Motor neuron (in vitro differentiated cells): ENCODE measurements around the gene BRD4. TPM values are rescaled to one million over a fixed set of nuclear protein-coding genes. Genes with fewer than 3 reads are reported as not detected.
A peak's percentile ranks its signal among the peaks of the same experiment; 100 is the strongest.

Experiments used
- ATAC-seq, 8 experiments: fragments of 200-7000 bp; cut with Tn5 transposase; replicated peaks in 6 of 8; 2 replicates each; pipeline ENCODE4 v1.8.0; 2021; ENCODE audit warnings: mild to moderate bottlenecking in 8 of 8, moderate library complexity in 8 of 8
- H3K27ac ChIP-seq, 2 donors: fragments of 250-450 bp; sonication (Bioruptor Pico); 2 replicates each; pipeline ENCODE4 v1.9.0; 2021; ENCODE audit warnings: antibody characterized with exemption in 2 of 2, mild to moderate bottlenecking in 2 of 2, moderate library complexity in 1 of 2
- H3K4me1 ChIP-seq, 2 donors: fragments of 250-450 bp; sonication (Bioruptor Pico); replicated peaks in 1 of 2; 2 replicates each; pipeline ENCODE4 v1.6.1; 2021; ENCODE audit warnings: antibody characterized with exemption in 2 of 2, mild to moderate bottlenecking in 2 of 2, moderate library complexity in 1 of 2
- H3K4me3 ChIP-seq, 5 donors: fragments of 250-450 bp; sonication (Bioruptor Pico); 2 replicates each; pipeline ENCODE4 v1.9.0; 2021; ENCODE audit warnings: antibody characterized with exemption in 5 of 5, mild to moderate bottlenecking in 5 of 5, moderate library complexity in 4 of 5
- WGBS, 10 experiments: fragments of 450-650 bp; shearing (Covaris generic); methylation state at CpG; one replicate each; pipeline ENCODE4 v1.0.0; 2022; 5-methylcytosine and 5-hydroxymethylcytosine counted together
- in situ Hi-C, 9 experiments: fragments of 400-800 bp; cut with MboI; loops; one replicate each; pipeline ENCODE4 v1.15.0; 2021; ENCODE audit warnings: low sequenced_read_pairs in 9 of 9, low pct_unique_long_range_greater_than_20kb in 2 of 9; ENCODE audit not compliant: unreplicated experiment in 9 of 9
- total RNA-seq, 8 experiments: library from RNA; unstranded; fragments of 300-600 nt; gene quantifications; 2 replicates each; pipeline versions ENCODE4 v1.2.3 to v1.2.4, GENCODE V29; 2022

Gene BRD4
- total RNA-seq, 8 experiments from 2014 or later, result 10.5 to 70.6 (median 23.0) TPM

DNA sequence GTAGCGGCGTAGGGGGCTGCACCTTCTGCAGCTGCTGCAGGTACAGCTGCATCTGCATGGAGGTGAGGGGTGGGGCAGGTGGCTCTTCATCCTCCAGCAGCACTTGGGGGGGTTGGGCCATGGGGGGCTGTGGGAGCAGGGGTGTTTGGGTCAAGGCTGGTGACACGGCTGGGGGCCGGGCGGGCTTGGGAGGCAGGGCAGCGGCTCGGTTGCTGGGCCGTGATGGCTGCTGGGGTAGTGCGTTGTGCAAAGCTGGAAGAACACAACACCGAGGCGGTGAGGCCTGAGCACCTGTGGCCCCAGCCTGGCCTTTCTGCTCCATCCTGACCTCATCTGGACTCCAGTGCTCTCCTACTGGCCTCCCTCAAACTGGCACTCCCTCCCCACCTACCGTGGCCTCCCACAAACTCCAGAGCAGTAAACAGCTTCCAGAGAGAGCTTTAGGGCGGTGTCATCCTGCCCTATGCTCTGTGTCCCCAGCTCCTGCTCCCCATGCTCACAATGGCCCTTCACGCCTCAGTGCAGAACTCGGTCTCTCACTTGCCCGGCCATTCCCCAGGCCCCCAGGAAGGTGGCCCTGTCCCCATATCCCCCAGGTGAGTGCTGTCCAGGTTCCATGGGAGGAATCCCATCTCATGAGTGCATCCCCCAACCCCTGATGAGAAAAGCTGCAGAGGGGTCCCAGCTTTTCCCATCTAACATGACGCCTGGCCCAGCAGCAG lies 88.9 kb downstream of the BRD4 start:
- Histone ChIP-seq H3K4me3 (no peak overlapping the region), H3K27ac (no peak overlapping the region), H3K4me1 (no peaks in the 10 kb centered on the region)
- no peak for ATAC-seq
- in situ Hi-C loops, result no loop called here
- 80 to 100% (median 100%) methylated on average over 1 to 4 of the region's 17 CpGs; no CpG with 5 or more reads in 5 of the 10 experiments for WGBS, 10 experiments

DNA sequence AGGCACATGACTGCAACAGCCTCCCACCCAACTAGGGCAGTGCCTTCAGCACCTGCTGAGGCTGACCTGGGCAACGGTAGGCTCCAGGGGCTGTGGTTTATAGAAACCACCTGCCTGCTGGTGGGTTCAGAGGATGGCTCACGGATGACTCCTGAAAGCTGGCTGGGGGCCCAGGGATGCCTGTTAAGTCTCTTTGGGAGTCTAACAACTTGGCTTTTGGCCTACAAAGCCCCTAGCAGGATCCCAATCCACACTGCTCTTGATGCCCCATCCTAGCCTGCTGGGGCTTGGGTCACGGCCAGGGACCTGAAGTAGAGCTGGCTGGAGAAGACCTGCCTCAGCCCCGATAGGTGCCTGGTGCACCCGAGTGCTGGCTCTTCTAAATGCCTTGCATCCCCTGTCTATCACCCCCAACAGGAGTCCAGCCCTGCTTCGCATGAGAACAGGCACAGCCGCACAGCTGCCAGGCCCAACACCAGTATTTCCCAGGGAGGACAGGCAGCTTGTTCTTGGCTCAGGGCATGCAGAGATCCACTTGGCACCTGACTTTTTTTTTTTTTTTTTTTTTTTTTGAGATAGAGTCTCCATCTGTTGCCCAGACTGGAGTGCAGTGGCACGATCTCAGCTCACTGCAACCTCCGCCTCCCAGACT lies 91.0 kb downstream of the BRD4 start:
- Histone ChIP-seq H3K4me1 (no peaks in the 10 kb centered on the region), H3K4me3 (no peak overlapping the region), H3K27ac (no peak overlapping the region)
- no peak for ATAC-seq
- in situ Hi-C loops, result no loop called here
- 79 to 100% (median 100%) methylated on average over 1 to 4 of the region's 9 CpGs; no CpG with 5 or more reads in 4 of the 10 experiments for WGBS, 10 experiments

GRCh38 chr19:15240515-15240914 lies 91.8 kb downstream of the BRD4 start:
- WGBS, 10 experiments, result 98 to 100% methylated on average over 4 to 7 of the region's 9 CpGs; no CpG with 5 or more reads in 8 of the 10 experiments
- ATAC-seq, result no peak
- no peak overlapping the region for H3K27ac ChIP-seq
- H3K4me3 ChIP-seq, result no peak overlapping the region
- in situ Hi-C loops, result no loop called here
- H3K4me1 ChIP-seq, result no peaks in the 10 kb centered on the region

DNA sequence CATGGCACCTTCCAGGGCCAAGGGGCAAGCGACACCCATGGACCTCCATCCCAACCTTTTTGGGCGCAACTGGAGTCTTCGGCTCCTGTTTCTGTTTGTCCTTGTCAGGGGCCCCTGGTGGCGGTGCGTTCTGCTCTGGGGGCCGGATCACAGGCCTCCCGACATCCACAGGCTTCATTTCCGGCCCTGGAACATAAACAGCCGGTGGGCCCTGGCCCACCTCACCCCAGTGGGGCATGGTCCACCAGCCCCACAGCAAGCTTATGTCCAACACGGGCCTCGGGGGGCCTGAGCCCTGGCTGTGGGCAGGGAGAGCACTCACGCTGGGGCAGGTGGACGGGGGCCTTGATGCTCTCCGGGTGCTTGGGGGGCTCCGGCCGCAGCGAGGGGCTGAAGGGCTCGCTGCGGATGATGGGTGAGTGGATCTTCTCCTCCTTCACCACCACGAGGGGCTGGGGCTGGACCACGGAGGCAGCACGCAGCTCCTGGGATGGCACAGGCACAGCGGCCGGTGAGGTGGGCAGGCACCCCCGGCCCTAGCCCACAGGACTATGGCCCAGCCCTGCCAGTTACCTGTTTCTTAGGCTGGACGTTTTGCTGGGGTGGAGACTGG lies 92.9 kb downstream of the BRD4 start:
- in situ Hi-C loops, result no loop called here
- Histone ChIP-seq H3K4me1 (no peaks in the 10 kb centered on the region), H3K27ac (no peak overlapping the region), H3K4me3 (no peak overlapping the region)
- ATAC-seq, result peak in 2 of 8 experiments; percentile 12 to 16
- whole genome bisulfite sequencing, 10 experiments, result 77% methylated on average over 4 of the region's 26 CpGs; no CpG with 5 or more reads in 9 of the 10 experiments

- no peak overlapping the region for H3K4me3 ChIP-seq
- ATAC-seq, result peak in 3 of 8 experiments; percentile 6 to 17 (median 9)
- H3K27ac ChIP-seq, result no peak overlapping the region
- WGBS, 10 experiments, result no CpG with 5 or more reads among the region's 29 CpGs
- H3K4me1 ChIP-seq, result no peaks in the 10 kb centered on the region
- in situ Hi-C loops, result no loop called here
Observed at GRCh38 chr19:15238639-15239155, 93.6 kb downstream of the BRD4 start.

DNA sequence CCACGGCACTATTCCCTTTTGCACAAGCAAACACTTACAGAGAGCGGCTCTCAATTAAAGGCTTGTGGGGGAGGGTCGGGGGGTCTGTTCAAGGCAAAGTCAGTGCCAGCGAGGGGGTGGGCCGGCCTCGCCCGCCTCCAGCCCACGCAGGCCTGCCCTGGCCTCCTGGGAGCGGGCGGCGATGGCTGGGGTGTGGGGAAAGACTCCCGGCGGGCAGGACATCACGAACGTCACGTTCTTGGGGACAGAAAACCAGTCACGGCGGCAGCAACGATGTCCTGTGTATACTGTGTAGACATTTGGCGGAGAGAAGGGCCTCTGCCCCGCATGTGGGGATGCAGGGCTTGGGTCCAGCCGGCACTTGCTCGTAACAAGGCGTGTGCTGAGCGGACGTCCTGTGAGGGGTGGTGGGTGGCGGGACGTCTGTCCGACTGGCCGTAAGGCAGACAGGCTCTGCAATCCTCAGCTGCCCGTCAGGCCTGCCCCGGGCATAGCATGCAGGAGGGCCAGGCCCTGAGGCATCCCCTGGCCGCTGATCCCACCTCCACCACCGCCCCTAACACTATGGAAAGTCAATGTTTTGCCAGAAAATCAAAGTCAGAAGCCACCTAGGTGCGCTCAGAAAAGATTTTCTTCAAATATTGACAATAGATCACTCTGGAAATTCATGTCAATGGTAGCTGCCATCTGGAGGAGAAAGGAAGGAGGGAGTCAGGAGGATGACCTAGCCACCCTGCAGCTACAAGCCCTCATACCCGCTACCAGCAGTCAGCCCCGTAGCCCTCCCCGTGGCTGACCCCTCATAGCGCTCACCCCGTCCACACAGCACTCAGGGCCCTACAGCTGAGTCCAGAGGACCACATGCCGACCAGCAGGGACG lies 94.3 kb downstream of the BRD4 start:
- Histone ChIP-seq H3K27ac (no peak overlapping the region), H3K4me1 (no peaks in the 10 kb centered on the region), H3K4me3 (no peak overlapping the region)
- in situ Hi-C loops, result no loop called here
- ATAC-seq, result peak in 4 of 8 experiments; percentile 17 to 31 (median 26)
- 98 to 100% (median 100%) methylated on average over 1 to 8 of the region's 42 CpGs; no CpG with 5 or more reads in 6 of the 10 experiments for WGBS, 10 experiments

GRCh38 chr19:15236886-15237285 lies 95.5 kb downstream of the BRD4 start:
- 86 to 100% (median 94%) methylated on average over 2 to 7 of the region's 9 CpGs; no CpG with 5 or more reads in 5 of the 10 experiments for WGBS, 10 experiments
- in situ Hi-C loops, result no loop called here
- no peaks in the 10 kb centered on the region for H3K4me1 ChIP-seq
- no peak overlapping the region for H3K4me3 ChIP-seq
- ATAC-seq, result no peak
- no peak overlapping the region for H3K27ac ChIP-seq

DNA sequence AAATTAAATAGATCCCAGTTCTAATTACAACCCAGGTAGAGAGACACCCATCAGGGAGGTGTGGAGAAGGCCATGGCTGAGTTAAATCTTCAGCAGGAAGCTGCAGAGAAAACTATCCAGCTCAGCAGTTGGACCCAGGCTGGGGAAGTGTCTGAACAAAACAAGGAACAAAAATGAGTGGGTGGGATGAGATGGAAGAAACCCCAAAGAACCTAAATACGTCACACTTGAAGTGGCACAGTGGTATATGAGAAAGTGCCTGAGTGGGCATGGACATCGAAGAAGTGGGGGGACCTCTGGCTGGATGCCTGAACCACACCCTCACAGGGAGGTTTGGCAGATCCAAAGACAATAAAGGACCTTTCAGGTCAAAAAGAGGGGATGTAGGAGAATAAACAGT lies 96.6 kb downstream of the BRD4 start:
- no peak overlapping the region for H3K4me3 ChIP-seq
- WGBS, 10 experiments, result 77 to 100% (median 92%) methylated on average over 1 to 2 of the region's 2 CpGs; no CpG with 5 or more reads in 4 of the 10 experiments
- ATAC-seq, result no peak
- in situ Hi-C loops, result no loop called here
- no peaks in the 10 kb centered on the region for H3K4me1 ChIP-seq
- no peak overlapping the region for H3K27ac ChIP-seq

GRCh38 chr19:15234431-15235130 lies 97.8 kb downstream of the BRD4 start:
- H3K27ac ChIP-seq, result no peak overlapping the region
- 37 to 98% (median 80%) methylated on average over 3 to 9 of the region's 10 CpGs; no CpG with 5 or more reads in 1 of the 10 experiments for WGBS, 10 experiments
- in situ Hi-C loops, result no loop called here
- H3K4me3 ChIP-seq, result no peak overlapping the region
- ATAC-seq, result no peak
- H3K4me1 ChIP-seq, result no peaks in the 10 kb centered on the region

GRCh38 chr19:15231271-15231670 lies 101.1 kb downstream of the BRD4 start:
- WGBS, 10 experiments, result 95 to 100% methylated on average over 1 to 3 of the region's 10 CpGs; no CpG with 5 or more reads in 8 of the 10 experiments
- H3K27ac ChIP-seq, result no peak overlapping the region
- peak in 2 of 8 experiments; percentile 5 to 15 for ATAC-seq
- no peaks in the 10 kb centered on the region for H3K4me1 ChIP-seq
- in situ Hi-C loops, result no loop called here
- H3K4me3 ChIP-seq, result no peak overlapping the region

- WGBS, 10 experiments, result 80 to 100% (median 95%) methylated on average over 1 to 6 of the region's 7 CpGs; no CpG with 5 or more reads in 5 of the 10 experiments
- no peak for ATAC-seq
- in situ Hi-C loops, result no loop called here
- H3K27ac ChIP-seq, result no peak overlapping the region
- no peak overlapping the region for H3K4me3 ChIP-seq
- peaks cover 5 to 14% of the 10 kb centered on the region in 2 donors for H3K4me1 ChIP-seq
Observed at GRCh38 chr19:15227261-15227660, 105.1 kb downstream of the BRD4 start.

DNA sequence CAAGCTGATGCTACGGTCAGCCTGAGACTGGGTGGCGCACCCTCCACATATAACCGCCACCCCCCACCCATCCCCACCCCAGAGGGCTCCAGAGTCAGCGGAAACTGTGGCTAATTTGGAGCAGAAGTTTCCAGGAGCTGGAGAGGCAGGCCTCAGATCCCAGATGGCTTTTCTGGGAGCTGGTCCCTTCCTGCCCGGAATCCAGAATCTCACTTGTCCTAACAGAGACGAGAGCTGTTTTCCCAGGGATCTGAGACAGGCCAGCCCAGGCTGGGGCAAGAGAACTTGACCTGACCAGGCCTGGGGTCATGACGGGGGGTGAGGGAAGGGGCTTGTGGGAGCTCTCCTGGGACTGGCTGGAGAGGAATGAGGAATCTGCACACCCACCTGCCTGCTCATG lies 106.6 kb downstream of the BRD4 start:
- in situ Hi-C loops, result no loop called here
- H3K27ac ChIP-seq, result no peak overlapping the region
- H3K4me3 ChIP-seq, result no peak overlapping the region
- peaks cover 5 to 15% of the 10 kb centered on the region in 2 donors for H3K4me1 ChIP-seq
- WGBS, 10 experiments, result no CpG with 5 or more reads among the region's 7 CpGs
- no peak for ATAC-seq
